HPDE6-E6E7 (cell line): ENCODE results near the gene ZNF578.
"Not testable (repeated sequence)": the region's sequence is repeated elsewhere in the genome, so short reads cannot be mapped to it uniquely, and the experiment has no call there.

Experiments
- DNase-seq: peaks from one replicate; pipeline ENCODE4 v3.0.0; 2011; ENCODE audit warnings: missing footprints; ENCODE audit errors: extremely low spot score

ZNF578 gene

GRCh38 chr19:52453324-52454094 lies at the start of gene ZNF578:
Gene ZNF578 (plus strand): TSS chr19:52453553. CDS start chr19:52501846, 48,293 bp downstream.
- peak; percentile 62 for DNase-seq

GRCh38 chr19:52410276-52410675 lies 43.1 kb upstream of the ZNF578 start:
- DNase-seq: no peak

- no peak for DNase-seq
Measured at GRCh38 chr19:52415711-52416110, 37.6 kb upstream of the ZNF578 start.

GRCh38 chr19:52428937-52429336 lies 24.4 kb upstream of the ZNF578 start, which contains the start of gene ZNF534:
Gene ZNF534 (plus strand): TSS chr19:52429148. CDS start chr19:52431475, 2,327 bp downstream.
- DNase-seq: no peak

- no peak for DNase-seq
Measured at GRCh38 chr19:52442179-52442578, 11.2 kb upstream of the ZNF578 start.

- DNase-seq: no peak
Measured at GRCh38 chr19:52444506-52444905, 8.8 kb upstream of the ZNF578 start.

GRCh38 chr19:52451241-52451640 lies 2.1 kb upstream of the ZNF578 start:
- DNase-seq: no peak

GRCh38 chr19:52464798-52465470 lies 11.6 kb downstream of the ZNF578 start:
- DNase-seq: no peak

GRCh38 chr19:52473655-52474350 lies 20.4 kb downstream of the ZNF578 start:
- no peak for DNase-seq

- no peak for DNase-seq
Measured at GRCh38 chr19:52474351-52475127, 21.2 kb downstream of the ZNF578 start.

GRCh38 chr19:52484111-52484743 lies 30.9 kb downstream of the ZNF578 start:
- not testable (repeated sequence) for DNase-seq

GRCh38 chr19:52485064-52485463 lies 31.7 kb downstream of the ZNF578 start:
- DNase-seq: not testable (repeated sequence)

- not testable (repeated sequence) for DNase-seq
Measured at GRCh38 chr19:52485561-52486240, 32.3 kb downstream of the ZNF578 start.

- DNase-seq: no peak
Measured at GRCh38 chr19:52492201-52492993, 39.0 kb downstream of the ZNF578 start.

GRCh38 chr19:52492994-52493470 lies 39.7 kb downstream of the ZNF578 start:
- no peak for DNase-seq

GRCh38 chr19:52494518-52494917 lies 41.2 kb downstream of the ZNF578 start:
- DNase-seq: peak; percentile 6

GRCh38 chr19:52498571-52498970 lies 45.2 kb downstream of the ZNF578 start:
- no peak for DNase-seq

GRCh38 chr19:52500474-52500873 lies 47.1 kb downstream of the ZNF578 start:
- not testable (repeated sequence) for DNase-seq

GRCh38 chr19:52500991-52501390 lies 47.6 kb downstream of the ZNF578 start:
- DNase-seq: not testable (repeated sequence)

- no peak for DNase-seq
Measured at GRCh38 chr19:52507266-52507665, 53.9 kb downstream of the ZNF578 start.
